GM18861 (cell line): Measurements from ENCODE around the gene TBC1D8.

Experiments used
- ATAC-seq: cut with Tn5 transposase; IDR thresholded peaks from one replicate; pipeline ENCODE4 v1.9.1; 2021; ENCODE audit not compliant: unreplicated experiment

The TBC1D8 gene

GRCh38 chr2:100984892-100985307, 166.3 kb downstream of the TBC1D8 start:
- no peak for ATAC-seq

GRCh38 chr2:100983684-100984310, 167.4 kb downstream of the TBC1D8 start:
- no peak for ATAC-seq

- ATAC-seq = no peak
Measured at GRCh38 chr2:100983201-100983600, 168.0 kb downstream of the TBC1D8 start.

GRCh38 chr2:100982431-100982861, 168.7 kb downstream of the TBC1D8 start:
- ATAC-seq = no peak

- no peak for ATAC-seq
Measured at GRCh38 chr2:100981011-100981410, 170.2 kb downstream of the TBC1D8 start.

- no peak for ATAC-seq
Measured at GRCh38 chr2:100980046-100980445, 171.1 kb downstream of the TBC1D8 start.

GRCh38 chr2:100978582-100979191, 172.5 kb downstream of the TBC1D8 start:
- ATAC-seq = no peak

- no peak for ATAC-seq
Measured at GRCh38 chr2:100977511-100977910, 173.7 kb downstream of the TBC1D8 start.

- peak; percentile 95 for ATAC-seq
Measured at GRCh38 chr2:100976645-100977391, 174.4 kb downstream of the TBC1D8 start.

- no peak for ATAC-seq
Measured at GRCh38 chr2:100976061-100976460, 175.1 kb downstream of the TBC1D8 start.

- ATAC-seq = no peak
Measured at GRCh38 chr2:100975521-100975785, 175.7 kb downstream of the TBC1D8 start.

GRCh38 chr2:100974712-100975520, 176.3 kb downstream of the TBC1D8 start:
- no peak for ATAC-seq

- ATAC-seq = no peak
Measured at GRCh38 chr2:100972452-100972851, 178.7 kb downstream of the TBC1D8 start.

- ATAC-seq = no peak
Measured at GRCh38 chr2:100971221-100971620, 180.0 kb downstream of the TBC1D8 start.

GRCh38 chr2:100969998-100970397, 181.2 kb downstream of the TBC1D8 start:
- ATAC-seq = no peak

GRCh38 chr2:100968146-100969145, 182.7 kb downstream of the TBC1D8 start:
- no peak for ATAC-seq

GRCh38 chr2:100967716-100968115, 183.5 kb downstream of the TBC1D8 start:
- no peak for ATAC-seq

GRCh38 chr2:100965596-100965995, 185.6 kb downstream of the TBC1D8 start:
- ATAC-seq = no peak

GRCh38 chr2:100964681-100965169, 186.5 kb downstream of the TBC1D8 start:
- ATAC-seq = no peak

- no peak for ATAC-seq
Measured at GRCh38 chr2:100964222-100964621, 187.0 kb downstream of the TBC1D8 start.
